GM12872 (cell line): Measurements from ENCODE around the gene CFAP299.

Experiments used
- TF ChIP-seq, protein P1 (sequence below): IDR thresholded peaks from 3 replicates; pipeline ENCODE4 v1.5.1; 2011; ENCODE audit warnings: low read depth, mild to moderate bottlenecking, low read length, moderate library complexity; ENCODE audit not compliant: insufficient read depth

The CFAP299 gene

DNA sequence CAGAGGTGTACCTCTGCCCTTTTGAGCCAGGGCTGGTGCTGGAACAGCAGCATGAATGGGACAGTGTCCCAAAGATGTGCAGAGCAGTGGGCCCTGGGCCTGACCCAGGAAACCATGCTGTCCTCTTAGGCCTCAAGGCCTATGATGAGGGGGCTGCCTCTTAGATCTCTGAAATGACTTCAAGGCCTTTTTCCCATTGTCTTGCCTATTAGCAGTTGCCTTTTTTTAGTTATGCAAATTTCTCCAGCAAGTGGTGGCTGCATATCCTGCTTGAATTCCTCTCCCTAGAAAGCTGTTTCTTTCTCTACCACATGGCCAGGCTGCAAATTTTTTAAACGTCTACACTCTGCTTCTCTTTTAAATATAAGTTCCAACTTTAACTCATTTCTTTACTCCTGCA lies 160.3 kb downstream of the CFAP299 start:
- TF ChIP-seq, protein P1, sequence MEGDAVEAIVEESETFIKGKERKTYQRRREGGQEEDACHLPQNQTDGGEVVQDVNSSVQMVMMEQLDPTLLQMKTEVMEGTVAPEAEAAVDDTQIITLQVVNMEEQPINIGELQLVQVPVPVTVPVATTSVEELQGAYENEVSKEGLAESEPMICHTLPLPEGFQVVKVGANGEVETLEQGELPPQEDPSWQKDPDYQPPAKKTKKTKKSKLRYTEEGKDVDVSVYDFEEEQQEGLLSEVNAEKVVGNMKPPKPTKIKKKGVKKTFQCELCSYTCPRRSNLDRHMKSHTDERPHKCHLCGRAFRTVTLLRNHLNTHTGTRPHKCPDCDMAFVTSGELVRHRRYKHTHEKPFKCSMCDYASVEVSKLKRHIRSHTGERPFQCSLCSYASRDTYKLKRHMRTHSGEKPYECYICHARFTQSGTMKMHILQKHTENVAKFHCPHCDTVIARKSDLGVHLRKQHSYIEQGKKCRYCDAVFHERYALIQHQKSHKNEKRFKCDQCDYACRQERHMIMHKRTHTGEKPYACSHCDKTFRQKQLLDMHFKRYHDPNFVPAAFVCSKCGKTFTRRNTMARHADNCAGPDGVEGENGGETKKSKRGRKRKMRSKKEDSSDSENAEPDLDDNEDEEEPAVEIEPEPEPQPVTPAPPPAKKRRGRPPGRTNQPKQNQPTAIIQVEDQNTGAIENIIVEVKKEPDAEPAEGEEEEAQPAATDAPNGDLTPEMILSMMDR, result no peak

DNA sequence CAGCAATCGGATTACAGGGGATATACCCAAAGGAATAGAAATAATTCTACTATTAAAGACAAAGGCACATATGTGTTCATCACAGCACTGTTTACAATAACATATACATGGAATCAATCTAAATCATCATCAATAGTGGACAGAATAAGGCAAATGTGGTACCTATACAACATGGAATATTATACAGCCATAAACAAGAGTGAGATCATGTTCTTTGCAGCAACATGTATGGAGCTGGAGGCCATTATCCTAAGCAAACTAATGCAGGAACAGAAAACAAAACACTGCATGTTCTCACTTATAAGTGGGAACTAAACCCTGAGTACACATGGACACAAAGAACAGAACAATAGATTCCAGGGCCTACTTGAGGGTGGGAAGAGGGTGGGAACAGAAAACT lies 163.2 kb downstream of the CFAP299 start:
- TF ChIP-seq, protein P1, result no peak

DNA sequence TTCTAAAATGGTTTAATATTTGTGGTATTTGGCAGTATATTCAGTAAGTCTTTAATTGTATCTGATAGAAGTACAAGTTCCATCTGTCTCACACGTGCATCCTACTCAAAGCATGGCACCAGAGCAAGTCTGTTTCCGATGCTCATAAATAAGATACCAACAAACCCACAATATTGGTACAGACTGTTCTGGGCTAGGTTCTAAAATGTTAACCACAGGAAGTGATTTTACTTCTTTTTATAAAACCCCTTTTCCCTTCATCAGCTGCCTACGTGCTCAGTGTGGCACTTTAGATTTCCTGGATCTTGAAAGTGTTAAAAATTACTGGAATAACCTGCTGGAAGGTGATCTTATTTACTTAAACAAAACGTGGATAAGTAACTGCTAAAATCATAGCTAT lies 165.1 kb downstream of the CFAP299 start:
- TF ChIP-seq, protein P1, result no peak

DNA sequence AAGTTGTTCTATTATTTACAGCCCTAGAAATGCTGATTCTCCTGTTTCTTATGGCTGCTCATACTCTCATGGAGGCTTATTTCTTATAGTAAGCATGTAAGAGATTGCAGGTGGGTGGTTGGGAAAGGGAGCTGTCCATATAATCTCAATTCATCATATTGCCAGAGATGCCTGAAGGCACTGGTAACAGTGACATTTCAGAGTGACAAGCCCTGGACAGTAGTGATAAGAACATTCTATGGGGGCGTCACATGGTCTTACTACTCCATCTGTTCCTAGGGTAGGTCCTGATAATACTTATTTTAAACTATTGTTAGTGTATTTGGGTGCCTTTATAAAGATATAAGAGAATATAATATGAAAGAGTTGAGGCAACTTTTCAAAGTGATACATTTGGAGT lies 171.5 kb downstream of the CFAP299 start:
- TF ChIP-seq, protein P1, result no peak

DNA sequence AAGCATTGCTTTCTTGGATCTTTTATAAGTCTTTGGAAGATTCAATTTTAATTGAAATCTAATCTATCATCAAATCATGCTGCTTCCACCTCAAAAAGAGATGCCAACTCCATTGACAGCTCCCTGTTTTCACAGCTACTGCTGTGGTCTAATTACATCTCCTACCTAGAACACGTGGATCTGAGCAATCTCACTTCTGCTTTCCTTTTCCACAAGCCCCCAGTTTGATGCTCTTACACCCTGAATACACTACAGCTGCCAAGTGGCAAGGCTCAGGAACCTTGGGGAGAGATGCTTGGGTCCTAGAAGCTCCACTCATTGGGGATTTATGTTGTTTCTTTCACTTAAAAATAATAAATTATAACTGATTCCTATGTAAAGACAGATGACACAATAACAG lies 172.0 kb downstream of the CFAP299 start:
- TF ChIP-seq, protein P1, result no peak

DNA sequence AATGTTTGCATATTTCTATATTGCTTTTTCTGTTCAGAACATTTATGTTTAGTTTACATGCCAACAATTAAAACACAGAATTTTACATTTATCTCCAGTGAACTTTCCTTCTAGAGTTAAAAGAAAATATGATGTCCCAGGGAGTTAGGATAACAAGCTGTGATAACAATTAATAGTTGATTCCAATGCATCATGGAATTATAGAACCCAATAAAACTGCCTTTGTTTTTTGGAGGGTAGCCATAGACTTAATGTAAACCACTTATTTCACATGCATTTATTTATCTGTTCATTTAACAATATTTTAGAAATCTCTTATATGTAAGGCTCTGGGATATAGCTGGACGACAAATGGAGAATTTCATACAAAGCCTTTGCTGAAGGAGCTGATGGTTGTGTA lies 180.0 kb downstream of the CFAP299 start:
- TF ChIP-seq, protein P1, result no peak

DNA sequence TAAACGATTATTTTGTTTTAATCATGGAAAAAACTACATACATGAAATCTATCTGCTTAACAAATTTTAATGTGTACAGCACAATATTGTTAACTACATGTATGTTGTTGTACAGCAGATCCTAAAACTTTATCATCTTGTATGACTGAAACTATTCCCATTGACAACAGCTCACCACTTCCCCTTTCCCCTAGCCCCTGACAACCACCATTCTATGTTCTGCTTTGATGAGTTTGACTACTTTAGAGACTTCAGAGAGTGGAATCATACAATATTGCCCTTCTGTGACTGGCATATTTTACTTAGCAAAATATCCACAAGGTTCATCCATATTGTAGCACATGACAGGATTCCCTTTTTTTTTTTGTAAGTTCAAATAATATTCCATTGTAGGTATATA lies 185.9 kb downstream of the CFAP299 start:
- TF ChIP-seq, protein P1, result no peak

DNA sequence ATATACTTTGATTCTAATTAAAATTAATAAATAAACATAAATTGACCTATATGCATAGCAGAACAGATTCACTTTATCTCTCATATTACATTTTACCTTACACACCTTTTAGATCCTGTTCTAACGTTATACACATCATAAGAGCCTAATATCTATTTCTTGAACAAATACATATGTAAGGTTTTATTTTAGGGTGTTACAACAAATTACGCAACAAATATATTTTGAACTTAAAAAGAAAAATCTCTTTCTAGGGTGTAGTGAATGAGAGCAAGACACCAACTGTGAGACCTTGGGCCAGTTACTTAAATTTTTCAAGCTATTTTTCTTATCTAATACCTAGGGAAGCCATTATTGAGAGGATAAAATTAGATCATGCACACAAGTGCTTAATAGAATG lies 191.2 kb downstream of the CFAP299 start:
- TF ChIP-seq, protein P1, result no peak
